Endothelial cell of umbilical vein (primary cell): ENCODE measurements around the gene KLHL30.

Experiments used
- JUN ChIP-seq: IDR thresholded peaks from 2 replicates; pipeline ENCODE4 v1.6.1; 2011; ENCODE audit warnings: borderline replicate concordance, low read depth; ENCODE audit not compliant: insufficient read length, insufficient read depth
- POLR2A ChIP-seq: IDR thresholded peaks from 2 replicates; pipeline ENCODE4 v1.6.1; 2012; ENCODE audit warnings: low read depth, mild to moderate bottlenecking, control low read depth, low read length
- TF ChIP-seq, protein P1 (sequence below): IDR thresholded peaks from 2 replicates; pipeline ENCODE4 v1.6.1; 2011; ENCODE audit not compliant: insufficient read depth, insufficient read length
- TF ChIP-seq, protein P2 (sequence below), 2 donors: IDR thresholded peaks; 1 replicate in 1 of 2; 2 replicates in 1 of 2; pipeline ENCODE4 v1.5.1; 2011; ENCODE audit warnings: low read length in 2 of 2, mild to moderate bottlenecking in 2 of 2, moderate library complexity in 2 of 2, control low read depth in 1 of 2, inconsistent platforms in 1 of 2, low read depth in 1 of 2; ENCODE audit not compliant: insufficient read depth in 1 of 2; ENCODE audit errors: extremely low read depth in 1 of 2

DNA sequence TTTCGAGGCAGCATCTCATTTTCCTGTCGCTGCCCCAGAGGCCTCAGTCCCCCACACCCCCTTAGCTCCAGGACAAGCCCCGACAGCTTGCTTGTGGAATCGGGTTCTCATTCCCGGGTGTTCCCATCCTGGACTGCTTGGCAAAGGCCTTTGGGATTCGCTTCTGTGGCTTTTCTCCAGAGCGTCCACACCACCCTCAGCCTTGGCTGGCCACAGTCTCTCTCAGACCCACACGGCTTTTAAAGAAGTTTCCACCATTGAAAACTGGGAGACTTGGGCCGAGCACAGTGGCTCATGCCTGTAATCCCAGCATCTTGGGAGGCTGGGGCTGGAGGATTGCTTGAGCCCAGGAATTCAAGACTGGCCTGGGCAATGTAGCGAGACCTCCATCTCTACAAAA, 35.6 kb upstream of the KLHL30 start:
- TF ChIP-seq, protein P1, sequence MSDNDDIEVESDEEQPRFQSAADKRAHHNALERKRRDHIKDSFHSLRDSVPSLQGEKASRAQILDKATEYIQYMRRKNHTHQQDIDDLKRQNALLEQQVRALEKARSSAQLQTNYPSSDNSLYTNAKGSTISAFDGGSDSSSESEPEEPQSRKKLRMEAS, result no peak
- TF ChIP-seq POLR2A (no peak), JUN (no peak)
- TF ChIP-seq, protein P2, sequence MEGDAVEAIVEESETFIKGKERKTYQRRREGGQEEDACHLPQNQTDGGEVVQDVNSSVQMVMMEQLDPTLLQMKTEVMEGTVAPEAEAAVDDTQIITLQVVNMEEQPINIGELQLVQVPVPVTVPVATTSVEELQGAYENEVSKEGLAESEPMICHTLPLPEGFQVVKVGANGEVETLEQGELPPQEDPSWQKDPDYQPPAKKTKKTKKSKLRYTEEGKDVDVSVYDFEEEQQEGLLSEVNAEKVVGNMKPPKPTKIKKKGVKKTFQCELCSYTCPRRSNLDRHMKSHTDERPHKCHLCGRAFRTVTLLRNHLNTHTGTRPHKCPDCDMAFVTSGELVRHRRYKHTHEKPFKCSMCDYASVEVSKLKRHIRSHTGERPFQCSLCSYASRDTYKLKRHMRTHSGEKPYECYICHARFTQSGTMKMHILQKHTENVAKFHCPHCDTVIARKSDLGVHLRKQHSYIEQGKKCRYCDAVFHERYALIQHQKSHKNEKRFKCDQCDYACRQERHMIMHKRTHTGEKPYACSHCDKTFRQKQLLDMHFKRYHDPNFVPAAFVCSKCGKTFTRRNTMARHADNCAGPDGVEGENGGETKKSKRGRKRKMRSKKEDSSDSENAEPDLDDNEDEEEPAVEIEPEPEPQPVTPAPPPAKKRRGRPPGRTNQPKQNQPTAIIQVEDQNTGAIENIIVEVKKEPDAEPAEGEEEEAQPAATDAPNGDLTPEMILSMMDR (IDR thresholded peaks at IDR 0.05; ENCODE audit: extremely low read depth in 1 of 2, insufficient read depth in 1 of 2, low read depth in 1 of 2, low read length in 2 of 2), result no peak
